BLaER1 treated with 17β-estradiol and CSF1 and Interleukin-3, amounts not matched to agents 10 nM and 100 nM (cell line): ENCODE data around the gene ZNF445.
"Not testable (repeated sequence)": the region's sequence is repeated elsewhere in the genome, so short reads cannot be mapped to it uniquely, and the experiment has no call there.

Experiments used
- H3K27ac ChIP-seq, 11 experiments: shearing (Covaris generic); formaldehyde crosslinking; 2 replicates each; pipeline ENCODE4 v1.8.1; 2022
- H3K27me3 ChIP-seq, 11 experiments: shearing (Covaris generic); formaldehyde crosslinking; 2 replicates each; pipeline ENCODE4 v1.8.1; 2022
- H3K36me3 ChIP-seq, 11 experiments: shearing (Covaris generic); formaldehyde crosslinking; 2 replicates each; pipeline ENCODE4 v1.8.1; 2022
- H3K4me1 ChIP-seq, 10 experiments: shearing (Covaris generic); formaldehyde crosslinking; 2 replicates each; pipeline ENCODE4 v1.8.1; 2022
- H3K4me2 ChIP-seq, 11 experiments: shearing (Covaris generic); formaldehyde crosslinking; 2 replicates each; pipeline ENCODE4 v1.8.1; 2022
- H3K4me3 ChIP-seq, 10 experiments: shearing (Covaris generic); formaldehyde crosslinking; 2 replicates each; pipeline ENCODE4 v1.8.1; 2022
- H3K9ac ChIP-seq, 11 experiments: shearing (Covaris generic); formaldehyde crosslinking; 2 replicates each; pipeline ENCODE4 v1.8.1; 2022
- H3K9me3 ChIP-seq, 11 experiments: shearing (Covaris generic); formaldehyde crosslinking; replicated peaks in 1 of 11; 2 replicates each; pipeline ENCODE4 v1.8.1; 2022
- H4K20me1 ChIP-seq, 11 experiments: shearing (Covaris generic); formaldehyde crosslinking; 2 replicates each; pipeline ENCODE4 v1.8.1; 2022
- Cebpa-rat ChIP-seq, 11 experiments: shearing (Covaris generic); IDR thresholded peaks; 2 replicates each; pipeline ENCODE4 v1.8.1; 2022

Gene ZNF445

DNA sequence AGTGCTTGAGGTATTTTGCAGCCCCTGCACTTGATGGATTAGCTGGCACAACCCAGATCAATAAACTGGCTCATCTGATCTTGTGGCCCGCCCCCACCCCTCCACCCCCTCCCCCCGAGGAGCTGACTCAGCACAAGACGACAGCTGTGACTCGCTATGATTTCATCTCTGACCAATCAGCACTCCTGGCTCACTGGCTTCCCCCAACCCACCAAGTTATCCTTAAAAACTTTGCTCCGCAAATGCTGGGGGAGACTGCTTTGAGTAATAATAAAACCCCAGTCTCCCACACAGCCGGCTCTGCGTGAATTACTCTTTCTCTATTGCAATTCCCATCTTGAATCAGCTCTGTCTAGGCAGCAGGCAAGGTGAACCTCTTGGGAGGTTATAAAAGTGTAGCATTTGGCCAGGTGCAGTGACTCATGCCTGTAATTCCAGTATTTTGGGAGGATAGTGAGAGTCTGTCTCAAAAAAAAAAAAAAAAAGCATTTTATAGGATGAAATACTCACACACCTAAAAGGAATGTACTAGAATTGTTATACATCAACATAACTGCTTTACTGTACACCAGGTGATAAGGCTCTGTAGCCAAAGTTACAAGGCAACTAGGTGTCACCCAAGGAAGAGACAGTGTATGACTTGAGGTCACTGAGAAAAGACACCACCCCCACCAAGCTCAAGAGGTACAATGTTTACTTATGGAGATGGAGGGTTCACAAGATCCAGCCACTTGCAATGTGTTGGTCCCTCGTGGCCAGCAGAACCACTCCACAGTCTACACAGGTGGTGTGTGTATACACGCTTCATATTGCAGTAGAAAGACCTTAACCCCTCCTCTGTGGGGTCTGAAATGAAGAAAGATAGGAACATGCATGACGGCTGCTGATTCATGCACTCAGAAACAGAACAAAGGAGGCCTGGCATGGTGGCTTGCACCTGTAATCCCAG lies 8.6 kb downstream of the ZNF445 start:
- peaks cover 3 to 17% (median 8%) of the 10 kb centered on the region in 11 experiments; a peak in 21 of 22 replicates for H3K9me3 ChIP-seq
- H3K27me3 ChIP-seq = no peaks in the 10 kb centered on the region
- no peak overlapping the region for H3K27ac ChIP-seq
- TF ChIP-seq Cebpa-rat (IDR thresholded peaks at IDR 0.05) = no peak
- H4K20me1 ChIP-seq = peaks cover 4 to 60% (median 32%) of the 10 kb centered on the region in 11 experiments; a peak in 17 of 22 replicates
- no peak overlapping the region for H3K4me3 ChIP-seq
- H3K9ac ChIP-seq = no peak overlapping the region
- H3K4me1 ChIP-seq = peaks cover 10 to 32% (median 18%) of the 10 kb centered on the region in 10 experiments; a peak in 18 of 20 replicates
- H3K36me3 ChIP-seq = peaks cover 38 to 77% (median 55%) of the 10 kb centered on the region in 11 experiments
- H3K4me2 ChIP-seq = peak overlapping the region in 1 of 11 experiments; percentile 24; a peak in 3 of 22 replicates

DNA sequence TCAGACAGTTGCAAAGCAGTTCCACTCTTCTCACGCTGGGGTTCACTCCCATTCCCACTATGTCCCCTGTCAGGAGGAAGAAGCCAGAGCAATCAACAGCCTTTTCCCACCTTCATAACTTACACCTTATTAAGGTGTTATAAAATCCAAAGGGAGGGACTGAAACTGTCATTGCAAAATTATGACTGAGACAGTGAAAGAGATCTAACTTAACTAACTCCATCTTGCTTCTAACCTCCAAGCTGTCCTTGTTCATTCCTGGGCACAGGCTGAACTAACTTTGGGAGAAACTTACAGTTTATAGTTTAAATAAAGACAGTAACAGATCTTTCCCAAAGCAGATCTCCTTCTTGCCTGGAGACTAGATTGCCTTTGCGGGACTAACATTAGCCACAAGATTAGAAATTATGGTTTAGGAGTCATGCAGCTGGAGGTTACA lies 9.4 kb downstream of the ZNF445 start:
- H3K4me3 ChIP-seq, H3K9ac ChIP-seq, H3K27me3 ChIP-seq, H3K4me2 ChIP-seq, H3K27ac ChIP-seq: not testable (repeated sequence)
- peaks cover 45 to 84% (median 63%) of the 10 kb centered on the region in 11 experiments for H3K36me3 ChIP-seq
- H3K4me1 ChIP-seq = peaks cover 10 to 32% (median 18%) of the 10 kb centered on the region in 10 experiments; a peak in 18 of 20 replicates
- peaks cover 4 to 53% (median 32%) of the 10 kb centered on the region in 11 experiments; a peak in 17 of 22 replicates for H4K20me1 ChIP-seq
- H3K9me3 ChIP-seq = peaks cover 10 to 24% (median 15%) of the 10 kb centered on the region in 11 experiments; a peak in 21 of 22 replicates

DNA sequence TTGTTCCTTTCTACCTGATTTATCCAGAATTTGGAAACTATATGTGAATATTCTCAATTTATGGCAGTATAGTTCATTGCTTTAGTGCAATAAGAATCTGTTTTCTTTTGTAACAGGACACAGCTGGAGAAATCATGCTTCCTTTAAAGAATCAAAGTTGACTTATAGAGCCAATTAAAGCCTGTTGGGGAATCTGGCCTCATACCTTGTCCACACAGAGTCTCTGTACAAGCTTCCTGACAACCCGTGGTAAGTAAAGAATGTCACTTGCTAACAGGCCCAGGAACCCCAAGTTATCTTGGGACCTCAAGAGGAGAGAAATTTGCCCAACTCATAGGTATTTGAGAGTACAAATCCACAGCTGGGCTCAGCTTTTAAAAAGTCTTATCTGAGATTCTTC lies 10.2 kb downstream of the ZNF445 start:
- peaks cover 3 to 44% (median 24%) of the 10 kb centered on the region in 11 experiments; a peak in 17 of 22 replicates for H4K20me1 ChIP-seq
- no peak overlapping the region for H3K27ac ChIP-seq
- TF ChIP-seq Cebpa-rat (IDR thresholded peaks at IDR 0.05) = no peak
- no peak overlapping the region for H3K4me2 ChIP-seq
- no peak overlapping the region for H3K9ac ChIP-seq
- peaks cover 19 to 33% (median 24%) of the 10 kb centered on the region in 11 experiments for H3K9me3 ChIP-seq
- H3K36me3 ChIP-seq = peaks cover 54 to 93% (median 71%) of the 10 kb centered on the region in 11 experiments
- H3K4me3 ChIP-seq = no peak overlapping the region
- H3K27me3 ChIP-seq = no peaks in the 10 kb centered on the region
- peaks cover 8 to 30% (median 16%) of the 10 kb centered on the region in 10 experiments; a peak in 18 of 20 replicates for H3K4me1 ChIP-seq

GRCh38 chr3:44464920-44465319 lies 12.6 kb downstream of the ZNF445 start:
- H3K27me3 ChIP-seq, H3K4me1 ChIP-seq, H3K4me2 ChIP-seq, H3K9ac ChIP-seq, H3K27ac ChIP-seq, H3K4me3 ChIP-seq: not testable (repeated sequence)
- H3K36me3 ChIP-seq = peaks cover 69 to 94% (median 85%) of the 10 kb centered on the region in 11 experiments
- H4K20me1 ChIP-seq = peaks cover 0 to 21% (median 6%) of the 10 kb centered on the region in 11 experiments; a peak in 9 of 22 replicates
- H3K9me3 ChIP-seq = peaks cover 42 to 56% (median 47%) of the 10 kb centered on the region in 11 experiments

GRCh38 chr3:44464509-44464908 lies 13.0 kb downstream of the ZNF445 start:
- peaks cover 0 to 9% (median 0%) of the 10 kb centered on the region in 10 experiments; a peak in 6 of 20 replicates for H3K4me1 ChIP-seq
- TF ChIP-seq Cebpa-rat (IDR thresholded peaks at IDR 0.05) = no peak
- no peak overlapping the region for H3K27ac ChIP-seq
- no peaks in the 10 kb centered on the region for H3K27me3 ChIP-seq
- peaks cover 69 to 94% (median 85%) of the 10 kb centered on the region in 11 experiments for H3K36me3 ChIP-seq
- H3K4me3 ChIP-seq = no peak overlapping the region
- no peak overlapping the region for H3K9ac ChIP-seq
- peaks cover 46 to 61% (median 52%) of the 10 kb centered on the region in 11 experiments for H3K9me3 ChIP-seq
- peaks cover 0 to 17% (median 6%) of the 10 kb centered on the region in 11 experiments; a peak in 8 of 22 replicates for H4K20me1 ChIP-seq
- H3K4me2 ChIP-seq = no peak overlapping the region

DNA sequence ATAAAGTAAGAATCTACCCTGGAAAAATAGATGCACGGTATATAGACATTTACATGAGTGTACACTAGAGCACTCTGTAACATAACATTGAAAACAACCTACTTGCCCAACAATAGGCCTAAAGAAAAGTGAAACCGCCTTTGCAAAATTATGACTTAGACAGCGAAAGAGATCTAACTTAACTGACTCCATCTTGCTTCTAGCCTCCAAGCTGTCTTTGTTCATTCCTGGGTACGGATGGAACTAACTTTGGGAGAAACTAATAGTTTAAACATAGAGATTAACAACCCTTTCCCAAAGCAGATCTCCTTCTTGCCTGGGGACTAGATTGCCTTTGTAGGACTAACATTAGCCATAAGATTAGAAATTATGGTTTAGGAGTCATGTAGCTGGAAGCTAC lies 17.4 kb downstream of the ZNF445 start:
- peaks cover 56 to 74% (median 60%) of the 10 kb centered on the region in 11 experiments for H3K9me3 ChIP-seq
- not testable (repeated sequence) for H3K4me3 ChIP-seq, H3K4me2 ChIP-seq, H3K27ac ChIP-seq, H4K20me1 ChIP-seq, H3K9ac ChIP-seq, H3K27me3 ChIP-seq, H3K4me1 ChIP-seq
- peaks cover 96 to 100% (median 100%) of the 10 kb centered on the region in 11 experiments for H3K36me3 ChIP-seq

DNA sequence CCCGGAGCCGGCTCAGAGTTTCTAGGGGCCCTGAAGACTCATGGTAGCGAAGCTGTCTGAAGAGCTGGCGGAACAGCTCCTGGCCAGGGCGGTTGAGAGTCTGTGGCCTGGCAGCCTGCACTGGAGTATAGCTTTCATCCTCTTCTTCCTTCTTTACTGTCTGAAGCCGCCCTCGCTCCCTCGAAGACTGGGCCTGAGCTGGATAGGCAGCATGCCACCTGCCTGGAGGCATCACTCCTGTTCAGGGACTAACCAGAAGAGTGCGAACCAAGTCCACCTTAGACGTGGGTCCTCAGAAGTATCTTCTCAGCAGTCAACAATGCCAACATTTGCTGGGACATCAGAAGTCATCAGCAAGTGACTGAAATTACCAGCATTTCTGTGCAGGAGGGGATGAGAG lies 22.2 kb downstream of the ZNF445 start:
- Histone ChIP-seq H4K20me1 (peaks cover 0 to 7% (median 0%) of the 10 kb centered on the region in 11 experiments; a peak in 2 of 22 replicates), H3K27ac (no peak overlapping the region), H3K27me3 (no peaks in the 10 kb centered on the region), H3K4me1 (no peaks in the 10 kb centered on the region), H3K9ac (no peak overlapping the region), H3K4me3 (no peak overlapping the region), H3K36me3 (peaks cover 94 to 100% (median 99%) of the 10 kb centered on the region in 11 experiments), H3K9me3 (peaks cover 17 to 41% (median 22%) of the 10 kb centered on the region in 11 experiments), H3K4me2 (no peak overlapping the region)
- TF ChIP-seq Cebpa-rat (IDR thresholded peaks at IDR 0.05) = no peak

DNA sequence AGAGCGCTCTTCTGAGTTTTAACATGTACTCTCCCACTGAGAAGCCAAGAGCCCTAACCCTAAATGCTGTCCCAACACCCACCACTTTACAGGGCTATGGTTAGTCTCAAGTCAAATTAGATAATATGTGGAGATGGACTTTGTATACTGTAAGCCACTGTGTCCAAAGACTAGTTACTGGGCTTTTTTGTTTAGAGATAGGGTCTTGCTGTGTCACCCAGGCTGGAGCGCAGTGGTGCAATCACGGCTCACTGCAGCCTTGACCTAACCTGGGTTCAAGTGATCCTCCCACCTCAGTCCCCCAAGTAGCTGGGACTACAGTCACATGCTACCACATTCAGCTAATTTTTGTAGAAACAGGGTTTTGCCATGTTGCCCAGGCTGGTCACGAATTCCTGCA lies 23.2 kb downstream of the ZNF445 start:
- H3K9ac ChIP-seq = no peak overlapping the region
- H3K36me3 ChIP-seq = peaks cover 95 to 100% (median 99%) of the 10 kb centered on the region in 11 experiments
- no peak for TF ChIP-seq Cebpa-rat (IDR thresholded peaks at IDR 0.05)
- no peak overlapping the region for H3K27ac ChIP-seq
- H3K9me3 ChIP-seq = peaks cover 12 to 41% (median 21%) of the 10 kb centered on the region in 11 experiments; a peak in 21 of 22 replicates
- no peaks in the 10 kb centered on the region for H3K4me1 ChIP-seq
- no peak overlapping the region for H3K4me2 ChIP-seq
- H3K27me3 ChIP-seq = no peaks in the 10 kb centered on the region
- H3K4me3 ChIP-seq = no peak overlapping the region
- H4K20me1 ChIP-seq = peaks cover 0 to 7% (median 0%) of the 10 kb centered on the region in 11 experiments; a peak in 2 of 22 replicates

GRCh38 chr3:44451441-44451840 lies 26.0 kb downstream of the ZNF445 start:
- Histone ChIP-seq H3K9me3 (peaks cover 32 to 56% (median 41%) of the 10 kb centered on the region in 11 experiments), H3K9ac (no peak overlapping the region), H3K4me2 (no peak overlapping the region), H3K36me3 (peaks cover 97 to 100% (median 100%) of the 10 kb centered on the region in 11 experiments), H3K4me3 (no peak overlapping the region), H3K4me1 (no peaks in the 10 kb centered on the region), H3K27ac (no peak overlapping the region; a peak in 1 of 22 replicates), H3K27me3 (no peaks in the 10 kb centered on the region), H4K20me1 (peaks cover 0 to 7% (median 0%) of the 10 kb centered on the region in 11 experiments; a peak in 2 of 22 replicates)
- no peak for TF ChIP-seq Cebpa-rat (IDR thresholded peaks at IDR 0.05)
